H7 (cell line): Measurements from ENCODE around the gene RLN3. TPM values are rescaled to one million over a fixed set of nuclear protein-coding genes. Genes with fewer than 3 reads are reported as not detected.
"Not testable (repeated sequence)": the region's sequence is repeated elsewhere in the genome, so short reads cannot be mapped to it uniquely, and the experiment has no call there.

Experiments used
- DNase-seq: peaks from one replicate; pipeline ENCODE4 v3.0.0; 2012
- H3K27me3 ChIP-seq: 2 replicates; pipeline ENCODE4 v1.6.0; 2011; ENCODE audit warnings: mild to moderate bottlenecking, low read length; ENCODE audit not compliant: control insufficient read depth, insufficient read depth
- H3K36me3 ChIP-seq: replicated peaks from 2 replicates; pipeline ENCODE4 v1.5.1; 2011; ENCODE audit warnings: low read length; ENCODE audit not compliant: control insufficient read depth, insufficient read depth
- H3K4me3 ChIP-seq: 2 replicates; pipeline ENCODE4 v1.5.1; 2011; ENCODE audit warnings: low read depth, mild to moderate bottlenecking, control low read depth, low read length, moderate library complexity; ENCODE audit not compliant: insufficient read depth
- total RNA-seq: library from RNA; depleted of rRNA; stranded (reverse); fragments of >200 nt; shearing (Covaris generic); gene quantifications from 2 replicates; pipeline ENCODE4 v1.2.3, GENCODE V29; 2014

Gene RLN3
- total RNA-seq, 1 experiment from 2014 or later, result not detected

GRCh38 chr19:14000691-14001375, 27.1 kb upstream of the RLN3 start:
- DNase-seq, result no peak
- no peaks in the 10 kb centered on the region for H3K27me3 ChIP-seq
- no peaks in the 10 kb centered on the region; the same call in 1 of the 2 replicates for H3K36me3 ChIP-seq
- H3K4me3 ChIP-seq, result no peak overlapping the region

GRCh38 chr19:14002571-14003250, 25.2 kb upstream of the RLN3 start:
- Histone ChIP-seq H3K4me3 (no peak overlapping the region), H3K36me3 (no peaks in the 10 kb centered on the region; the same call in 1 of the 2 replicates), H3K27me3 (no peaks in the 10 kb centered on the region)
- no peak for DNase-seq

DNA sequence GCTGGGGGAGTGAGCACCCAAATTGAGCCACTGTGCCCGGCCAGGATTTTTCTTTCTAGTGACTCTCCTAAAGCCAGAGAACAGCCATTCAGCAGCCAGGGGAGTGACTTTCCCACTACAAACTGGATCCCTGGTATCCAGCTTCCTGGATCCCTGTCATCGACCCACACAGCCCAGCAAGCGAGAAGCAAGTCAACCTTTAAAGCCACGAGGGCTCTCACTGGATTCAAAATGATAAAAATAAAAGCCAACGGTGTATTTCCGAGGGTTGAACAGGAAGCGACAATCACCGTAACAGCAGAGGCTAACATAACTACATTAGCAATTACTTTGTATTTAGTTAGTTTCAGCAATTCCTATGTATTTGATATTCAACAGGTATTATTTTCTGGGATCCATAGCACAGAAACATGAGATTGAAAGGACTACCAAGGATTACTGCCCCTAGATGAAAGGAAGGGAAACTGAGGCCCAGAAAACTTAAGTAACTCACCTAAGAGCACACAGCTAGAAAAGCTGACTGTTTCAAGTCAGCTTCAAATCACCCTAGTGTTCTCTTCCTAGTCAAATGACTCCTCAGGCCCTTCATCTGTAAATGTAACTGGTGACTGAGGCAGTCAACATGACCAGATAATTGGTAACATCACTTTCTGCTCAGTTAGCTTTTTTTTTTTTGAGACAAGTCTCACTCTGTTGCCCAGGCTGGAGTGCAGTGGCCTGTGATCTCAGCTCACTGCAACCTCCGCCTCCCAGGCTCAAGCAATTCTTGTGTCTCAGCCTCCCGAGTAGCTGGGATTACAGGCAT, 24.5 kb upstream of the RLN3 start:
- Histone ChIP-seq H3K4me3 (no peak overlapping the region), H3K27me3 (no peaks in the 10 kb centered on the region), H3K36me3 (no peaks in the 10 kb centered on the region; the same call in 1 of the 2 replicates)
- DNase-seq, result no peak

GRCh38 chr19:14004619-14005348, 23.2 kb upstream of the RLN3 start:
- H3K36me3 ChIP-seq, result no peaks in the 10 kb centered on the region; the same call in 1 of the 2 replicates
- H3K27me3 ChIP-seq, result no peaks in the 10 kb centered on the region
- DNase-seq, result no peak
- H3K4me3 ChIP-seq, result no peak overlapping the region

GRCh38 chr19:14005349-14006084, 22.4 kb upstream of the RLN3 start:
- peak; percentile 97 for DNase-seq
- H3K36me3 ChIP-seq, result no peaks in the 10 kb centered on the region
- peak overlapping the region; percentile 75 for H3K4me3 ChIP-seq

GRCh38 chr19:14006085-14006765, 21.7 kb upstream of the RLN3 start, which contains the start of gene RFX1:
RFX1 (minus strand) TSS chr19:14006320; CDS start chr19:13993843, 12,477 bp downstream.
- Histone ChIP-seq H3K36me3 (no peaks in the 10 kb centered on the region), H3K4me3 (peak within 1 kb of the TSS; percentile 75), H3K27me3 (no peaks in the 10 kb centered on the region)
- peak; percentile 94 for DNase-seq

More at GRCh38 chr19:14005349-14006084, 22.4 kb upstream of the RLN3 start:
- no peaks in the 10 kb centered on the region for H3K27me3 ChIP-seq

DNA sequence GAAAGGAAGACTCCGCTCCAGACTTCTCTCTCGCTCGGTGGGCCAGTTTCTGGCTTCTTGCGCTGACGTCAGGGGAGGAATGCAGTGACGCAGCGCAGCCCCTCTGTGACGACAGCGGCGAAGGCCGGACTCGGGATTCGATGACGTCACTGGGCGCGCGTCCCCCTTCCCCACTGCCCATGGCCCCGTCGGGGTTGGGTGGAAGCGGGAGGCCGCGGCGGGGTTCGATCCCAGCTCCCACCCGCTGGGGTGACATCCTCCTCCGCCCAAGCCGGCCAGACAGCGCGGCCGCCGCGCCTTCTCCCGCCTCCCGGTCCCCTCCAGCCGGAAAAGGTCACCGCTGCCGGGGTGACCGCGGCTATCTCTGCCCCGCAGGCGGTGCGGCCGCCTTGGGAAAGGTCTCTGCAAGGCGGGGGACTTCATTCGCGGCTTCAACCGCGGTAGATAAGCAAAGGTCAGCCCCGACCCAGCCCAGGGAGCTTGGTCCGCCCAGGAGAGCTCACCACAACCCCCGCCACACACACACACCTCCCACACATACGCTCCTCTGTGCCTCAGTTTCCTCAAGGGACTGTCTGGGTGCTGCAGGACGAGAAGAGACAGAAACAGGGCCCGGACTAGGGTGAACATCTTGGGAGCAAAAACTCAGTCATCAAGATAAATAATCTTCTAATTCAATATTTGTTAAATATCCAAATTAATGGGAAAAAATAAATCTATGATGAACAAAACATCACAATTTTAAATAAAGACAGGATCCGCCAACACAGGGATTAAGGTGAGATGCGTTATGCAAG, 21.0 kb upstream of the RLN3 start:
- H3K4me3 ChIP-seq, result peak overlapping the region; percentile 75
- H3K27me3 ChIP-seq, result no peaks in the 10 kb centered on the region
- no peaks in the 10 kb centered on the region for H3K36me3 ChIP-seq
- peak; percentile 89 for DNase-seq

GRCh38 chr19:14012378-14012915, 15.5 kb upstream of the RLN3 start:
- Histone ChIP-seq H3K27me3 (no peaks in the 10 kb centered on the region), H3K36me3 (no peaks in the 10 kb centered on the region), H3K4me3 (no peak overlapping the region)
- no peak for DNase-seq

GRCh38 chr19:14015524-14016035, 12.4 kb upstream of the RLN3 start:
- DNase-seq, result no peak
- Histone ChIP-seq H3K36me3 (no peaks in the 10 kb centered on the region), H3K27me3 (no peaks in the 10 kb centered on the region), H3K4me3 (no peak overlapping the region)

DNA sequence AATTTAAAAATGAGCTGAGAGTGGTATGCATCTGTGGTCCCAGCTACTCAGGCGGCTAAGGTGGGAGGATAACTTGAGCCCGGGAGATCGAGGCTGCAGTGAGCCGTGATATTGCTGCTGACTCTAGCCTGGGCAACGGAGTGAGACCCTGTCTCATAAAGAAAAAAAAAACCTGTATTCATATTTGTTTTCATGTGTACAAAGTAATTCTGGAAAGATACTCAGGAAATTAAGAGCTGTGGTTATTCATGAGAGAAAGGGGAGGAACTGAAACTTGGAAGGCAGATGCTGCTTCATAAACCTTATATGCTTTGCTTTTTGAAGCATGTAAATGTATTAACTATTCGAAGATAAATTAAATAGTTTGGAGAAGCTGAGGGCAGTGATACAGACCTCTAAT, 8.8 kb upstream of the RLN3 start:
- H3K4me3 ChIP-seq, result no peak overlapping the region
- no peak for DNase-seq
- no peaks in the 10 kb centered on the region for H3K36me3 ChIP-seq
- no peaks in the 10 kb centered on the region for H3K27me3 ChIP-seq

GRCh38 chr19:14019739-14020138, 8.2 kb upstream of the RLN3 start:
- DNase-seq, H3K4me3 ChIP-seq, H3K36me3 ChIP-seq, H3K27me3 ChIP-seq: not testable (repeated sequence)

GRCh38 chr19:14021474-14021873, 6.5 kb upstream of the RLN3 start:
- Histone ChIP-seq H3K36me3 (no peaks in the 10 kb centered on the region), H3K27me3 (no peaks in the 10 kb centered on the region), H3K4me3 (no peak overlapping the region)
- no peak for DNase-seq
